Neural cell (in vitro differentiated cells): ENCODE data around the gene DCN. TPM values are rescaled to one million over a fixed set of nuclear protein-coding genes. Genes with fewer than 3 reads are reported as not detected.

Source experiments
- H2AFZ ChIP-seq: fragments of 200-600, 300-800 bp; sonication (generic), shearing (Covaris generic); 2 replicates; pipeline ENCODE4 v1.6.0; 2014; ENCODE audit warnings: low read depth, mild to moderate bottlenecking, antibody characterized with exemption, low read length, moderate library complexity
- H3F3A ChIP-seq: fragments of 200-600 bp; shearing (Covaris generic); 2 replicates; pipeline ENCODE4 v1.6.1; 2016; ENCODE audit warnings: mild to moderate bottlenecking, moderate library complexity, mixed read lengths, antibody characterized with exemption, low read length; ENCODE audit not compliant: insufficient read depth, poor library complexity, severe bottlenecking
- H3K27ac ChIP-seq: fragments of 200-600, 300-800 bp; sonication (generic), shearing (Covaris generic); 2 replicates; pipeline ENCODE4 v1.5.1; 2014; ENCODE audit warnings: mild to moderate bottlenecking, low read length, moderate library complexity
- H3K27me3 ChIP-seq: fragments of 300-800, 200-600 bp; sonication (generic), shearing (Covaris generic); 2 replicates; pipeline ENCODE4 v1.6.0; 2014; ENCODE audit warnings: mild to moderate bottlenecking, low read depth, low read length, moderate library complexity; ENCODE audit not compliant: insufficient read depth
- H3K36me3 ChIP-seq: fragments of 300-800, 200-600 bp; sonication (generic), shearing (Covaris generic); 2 replicates; pipeline ENCODE4 v1.5.1; 2014; ENCODE audit warnings: mild to moderate bottlenecking, antibody characterized with exemption, low read length, moderate library complexity; ENCODE audit not compliant: insufficient read depth
- H3K4me2 ChIP-seq: fragments of 300-800, 200-600 bp; sonication (generic), shearing (Covaris generic); 2 replicates; pipeline ENCODE4 v1.6.0; 2014; ENCODE audit warnings: mild to moderate bottlenecking, low read length
- H3K4me3 ChIP-seq: fragments of 300-800, 200-600 bp; sonication (generic), shearing (Covaris generic); 2 replicates; pipeline ENCODE4 v1.5.1; 2014; ENCODE audit warnings: mild to moderate bottlenecking, low read length, moderate library complexity
- H3K79me2 ChIP-seq: fragments of 200-600 bp; shearing (Covaris generic); replicated peaks from 2 replicates; pipeline ENCODE4 v1.6.0; 2014; ENCODE audit warnings: mild to moderate bottlenecking, low read length, moderate library complexity; ENCODE audit not compliant: insufficient read depth
- H3K9ac ChIP-seq: fragments of 300-800, 200-600 bp; sonication (generic), shearing (Covaris generic); 2 replicates; pipeline ENCODE4 v1.6.1; 2016; ENCODE audit warnings: mild to moderate bottlenecking, low read length, mixed read lengths
- H3K9me2 ChIP-seq: fragments of 200-600 bp; shearing (Covaris generic); 2 replicates; pipeline ENCODE4 v1.6.1; 2016; ENCODE audit warnings: mild to moderate bottlenecking, low read length, mixed read lengths; ENCODE audit not compliant: insufficient read depth
- H3K9me3 ChIP-seq: fragments of 200-600, 300-800 bp; sonication (generic), shearing (Covaris generic); 2 replicates; pipeline ENCODE4 v1.6.1; 2016; ENCODE audit warnings: mild to moderate bottlenecking, mixed run types, low read length, moderate library complexity, mixed read lengths
- H4K20me1 ChIP-seq: fragments of 200-600 bp; shearing (Covaris generic); 2 replicates; pipeline ENCODE4 v1.6.1; 2016; ENCODE audit warnings: mild to moderate bottlenecking, mixed run types; ENCODE audit not compliant: insufficient read depth
- CTCF ChIP-seq: fragments of 450-650 bp; IDR thresholded peaks from 2 replicates; pipeline ENCODE4 v1.5.1; 2014; ENCODE audit warnings: antibody characterized with exemption, mild to moderate bottlenecking, moderate library complexity; ENCODE audit not compliant: poor library complexity, severe bottlenecking
- EP300 ChIP-seq: fragments of 450-650 bp; conservative IDR thresholded peaks from 2 replicates; pipeline ENCODE4 v1.6.1; 2014; ENCODE audit warnings: antibody characterized with exemption, mild to moderate bottlenecking, moderate library complexity; ENCODE audit not compliant: poor library complexity, severe bottlenecking
- EZH2 ChIP-seq: fragments of 200-600, 300-800 bp; shearing (Covaris generic), sonication (generic); IDR thresholded peaks from 2 replicates; pipeline ENCODE4 v1.6.1; 2014; ENCODE audit warnings: antibody characterized with exemption, low read length, borderline replicate concordance, mild to moderate bottlenecking; ENCODE audit not compliant: insufficient read depth, poor library complexity, severe bottlenecking
- MXI1 ChIP-seq: fragments of 450-650 bp; conservative IDR thresholded peaks from 2 replicates; pipeline ENCODE4 v1.6.1; 2014; ENCODE audit warnings: antibody characterized with exemption, mild to moderate bottlenecking; ENCODE audit not compliant: poor library complexity, severe bottlenecking
- POLR2AphosphoS5 ChIP-seq: IDR thresholded peaks from 2 replicates; pipeline ENCODE4 v1.6.1; 2012
- RAD21 ChIP-seq: fragments of 450-650 bp; conservative IDR thresholded peaks from 2 replicates; pipeline ENCODE4 v1.6.1; 2014; ENCODE audit warnings: antibody characterized with exemption, mild to moderate bottlenecking, moderate library complexity
- SMC3 ChIP-seq: fragments of 450-650 bp; conservative IDR thresholded peaks from 2 replicates; pipeline ENCODE4 v1.6.1; 2014; ENCODE audit warnings: antibody characterized with exemption, mild to moderate bottlenecking, moderate library complexity; ENCODE audit not compliant: poor library complexity
- TAF1 ChIP-seq: IDR thresholded peaks from 2 replicates; pipeline ENCODE4 v1.6.1; 2012; ENCODE audit warnings: low read depth
- polyA plus RNA-seq: library from polyadenylated mRNA; depleted of rRNA; stranded (reverse); fragments of >200 nt; gene quantifications from 2 replicates; pipeline ENCODE4 v1.2.3, GENCODE V29; 2014
- TF ChIP-seq, protein P1 (sequence below): IDR thresholded peaks from 2 replicates; pipeline ENCODE4 v1.6.1; 2012; ENCODE audit warnings: borderline replicate concordance

Gene DCN
- polyA plus RNA-seq, 1 donor from 2014 or later: not detected

GRCh38 chr12:91119089-91119488 is 63.5 kb downstream of the DCN start:
- H3K4me3 ChIP-seq: no peak overlapping the region
- H3K9me3 ChIP-seq: no peaks in the 10 kb centered on the region
- no peak overlapping the region for H3K4me2 ChIP-seq
- no peaks in the 10 kb centered on the region for H3K9me2 ChIP-seq
- H3K79me2 ChIP-seq: no peaks in the 10 kb centered on the region
- no peak overlapping the region for H3K9ac ChIP-seq
- H2AFZ ChIP-seq: no peak overlapping the region
- H3K27ac ChIP-seq: no peak overlapping the region
- no peaks in the 10 kb centered on the region for H3F3A ChIP-seq
- TF ChIP-seq POLR2AphosphoS5 (no peak), SMC3 (no peak), TAF1 (no peak), RAD21 (no peak), MXI1 (no peak), EZH2 (no peak), EP300 (no peak)
- TF ChIP-seq, protein P1, sequence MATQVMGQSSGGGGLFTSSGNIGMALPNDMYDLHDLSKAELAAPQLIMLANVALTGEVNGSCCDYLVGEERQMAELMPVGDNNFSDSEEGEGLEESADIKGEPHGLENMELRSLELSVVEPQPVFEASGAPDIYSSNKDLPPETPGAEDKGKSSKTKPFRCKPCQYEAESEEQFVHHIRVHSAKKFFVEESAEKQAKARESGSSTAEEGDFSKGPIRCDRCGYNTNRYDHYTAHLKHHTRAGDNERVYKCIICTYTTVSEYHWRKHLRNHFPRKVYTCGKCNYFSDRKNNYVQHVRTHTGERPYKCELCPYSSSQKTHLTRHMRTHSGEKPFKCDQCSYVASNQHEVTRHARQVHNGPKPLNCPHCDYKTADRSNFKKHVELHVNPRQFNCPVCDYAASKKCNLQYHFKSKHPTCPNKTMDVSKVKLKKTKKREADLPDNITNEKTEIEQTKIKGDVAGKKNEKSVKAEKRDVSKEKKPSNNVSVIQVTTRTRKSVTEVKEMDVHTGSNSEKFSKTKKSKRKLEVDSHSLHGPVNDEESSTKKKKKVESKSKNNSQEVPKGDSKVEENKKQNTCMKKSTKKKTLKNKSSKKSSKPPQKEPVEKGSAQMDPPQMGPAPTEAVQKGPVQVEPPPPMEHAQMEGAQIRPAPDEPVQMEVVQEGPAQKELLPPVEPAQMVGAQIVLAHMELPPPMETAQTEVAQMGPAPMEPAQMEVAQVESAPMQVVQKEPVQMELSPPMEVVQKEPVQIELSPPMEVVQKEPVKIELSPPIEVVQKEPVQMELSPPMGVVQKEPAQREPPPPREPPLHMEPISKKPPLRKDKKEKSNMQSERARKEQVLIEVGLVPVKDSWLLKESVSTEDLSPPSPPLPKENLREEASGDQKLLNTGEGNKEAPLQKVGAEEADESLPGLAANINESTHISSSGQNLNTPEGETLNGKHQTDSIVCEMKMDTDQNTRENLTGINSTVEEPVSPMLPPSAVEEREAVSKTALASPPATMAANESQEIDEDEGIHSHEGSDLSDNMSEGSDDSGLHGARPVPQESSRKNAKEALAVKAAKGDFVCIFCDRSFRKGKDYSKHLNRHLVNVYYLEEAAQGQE: no peak
- H3K36me3 ChIP-seq: no peaks in the 10 kb centered on the region
- no peaks in the 10 kb centered on the region for H4K20me1 ChIP-seq
- H3K27me3 ChIP-seq: no peaks in the 10 kb centered on the region

DNA sequence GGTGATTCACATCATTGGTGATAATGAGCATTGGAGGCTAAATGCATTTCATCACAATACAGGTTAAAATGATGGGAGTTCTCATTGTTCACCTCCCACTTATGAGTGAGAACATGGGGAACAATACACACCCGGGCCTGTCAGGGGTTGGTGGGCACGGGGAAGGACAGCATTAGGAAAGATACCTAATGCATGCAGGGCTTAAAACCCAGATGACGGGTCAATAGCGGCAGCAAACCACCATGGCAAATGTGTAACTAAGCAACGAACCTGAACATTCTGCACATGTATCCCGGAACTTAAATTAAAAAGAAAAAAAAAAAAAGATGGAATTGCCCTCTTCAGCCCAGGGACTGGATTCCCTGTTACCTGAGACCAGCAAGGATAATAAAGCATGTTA is 69.0 kb downstream of the DCN start:
- H3K79me2 ChIP-seq: no peaks in the 10 kb centered on the region
- no peak overlapping the region for H3K4me3 ChIP-seq
- no peaks in the 10 kb centered on the region for H3K9me3 ChIP-seq
- no peak overlapping the region for H3K4me2 ChIP-seq
- H3K27ac ChIP-seq: no peak overlapping the region
- H3F3A ChIP-seq: no peaks in the 10 kb centered on the region
- no peaks in the 10 kb centered on the region for H3K36me3 ChIP-seq
- H3K9ac ChIP-seq: no peak overlapping the region
- H2AFZ ChIP-seq: no peak overlapping the region
- TF ChIP-seq CTCF (no peak), EZH2 (no peak), RAD21 (no peak), MXI1 (no peak), POLR2AphosphoS5 (no peak), TAF1 (no peak), EP300 (no peak), SMC3 (no peak)
- TF ChIP-seq, protein P1: no peak
- no peaks in the 10 kb centered on the region for H3K9me2 ChIP-seq
- H3K27me3 ChIP-seq: no peaks in the 10 kb centered on the region
- no peaks in the 10 kb centered on the region for H4K20me1 ChIP-seq
